LNCAP (cell line): Measurements from ENCODE around the gene ADIRF.

Experiments
- CTCF ChIP-seq: fragments of 450-650 bp; IDR thresholded peaks from 2 replicates; pipeline ENCODE4 v1.5.1; 2017; ENCODE audit warnings: mild to moderate bottlenecking

The ADIRF gene

GRCh38 chr10:86961481-86962091 is 6.7 kb upstream of the ADIRF start:
- TF ChIP-seq CTCF = no peak

- no peak for TF ChIP-seq CTCF
Measured at GRCh38 chr10:86962136-86962980, 5.9 kb upstream of the ADIRF start.

- no peak for TF ChIP-seq CTCF
Measured at GRCh38 chr10:86962981-86963310, 5.3 kb upstream of the ADIRF start.

GRCh38 chr10:86963341-86963919 is 4.9 kb upstream of the ADIRF start:
- TF ChIP-seq CTCF = no peak

- no peak for TF ChIP-seq CTCF
Measured at GRCh38 chr10:86964061-86964846, 4.0 kb upstream of the ADIRF start.

GRCh38 chr10:86964847-86965190 is 3.5 kb upstream of the ADIRF start:
- no peak for TF ChIP-seq CTCF

- TF ChIP-seq CTCF = no peak
Measured at GRCh38 chr10:86965986-86966654, 2.2 kb upstream of the ADIRF start.
